GM12878 (cell line): ENCODE data around the gene SMAD4. TPM values are rescaled to one million over a fixed set of nuclear protein-coding genes. Genes with fewer than 3 reads are reported as not detected.

ENCODE experiments used
- CBFB ChIP-seq: IDR thresholded peaks from 2 replicates; pipeline ENCODE4 v1.6.1; 2016; ENCODE audit warnings: antibody characterized with exemption, low read depth
- CREM ChIP-seq: IDR thresholded peaks from 2 replicates; pipeline ENCODE4 v1.6.1; 2014; ENCODE audit warnings: antibody characterized with exemption, low read depth
- FOS ChIP-seq: IDR thresholded peaks from 3 replicates; pipeline ENCODE4 v1.6.1; 2011; ENCODE audit warnings: borderline replicate concordance; ENCODE audit not compliant: insufficient read length; ENCODE audit errors: extremely low read depth
- GATAD2B ChIP-seq: fragments of 450-650 bp; conservative IDR thresholded peaks from 2 replicates; pipeline ENCODE4 v1.6.1; 2017; ENCODE audit warnings: low read depth, mild to moderate bottlenecking, moderate library complexity
- HDAC6 ChIP-seq: fragments of 200-600 bp; sonication (generic); IDR thresholded peaks from one replicate; pipeline ENCODE4 v1.8.0; 2017; ENCODE audit warnings: antibody characterized with exemption; ENCODE audit not compliant: unreplicated experiment
- MEF2B ChIP-seq: fragments of 450-650 bp; IDR thresholded peaks from 2 replicates; pipeline ENCODE4 v1.6.1; 2018; ENCODE audit warnings: mild to moderate bottlenecking, moderate library complexity; ENCODE audit not compliant: partially characterized antibody, poor library complexity, severe bottlenecking
- NR2C2 ChIP-seq: IDR thresholded peaks from 2 replicates; pipeline ENCODE4 v1.6.1; 2011; ENCODE audit warnings: borderline replicate concordance, low read depth; ENCODE audit not compliant: control insufficient read depth, insufficient read length
- SUPT20H ChIP-seq: IDR thresholded peaks from 2 replicates; pipeline ENCODE4 v1.6.1; 2011; ENCODE audit warnings: low read depth, mild to moderate bottlenecking, low read length, moderate library complexity, borderline replicate concordance; ENCODE audit not compliant: control insufficient read depth
- YY1 ChIP-seq: IDR thresholded peaks from 2 replicates; pipeline ENCODE4 v1.6.1; 2011; ENCODE audit warnings: low read depth, mild to moderate bottlenecking, low read length
- polyA plus RNA-seq, 11 experiments: library from polyadenylated mRNA; depleted of rRNA in 4 of 11; unstranded in 6 of 11; stranded (reverse) in 5 of 11; fragments of >200 nt; fragmentation: Nextera tagmentation in 4 of 11; fragmentation: Illumina TruSeq in 1 of 11; extraction: Ambion mirVana in 4 of 11; extraction: Trizol in 1 of 11; gene quantifications; 1 replicate in 1 of 11; 2 replicates in 10 of 11; pipeline versions ENCODE4 v1.2.1 to v1.2.3, GENCODE V29; 2011 to 2016; ENCODE audit warnings: inconsistent platforms in 2 of 11, missing spikeins in 2 of 11, low read depth in 1 of 11
- total RNA-seq, 4 experiments: library from RNA; depleted of rRNA in 3 of 4; stranded (reverse); fragments of >200 nt in 3 of 4; fragmentation: Illumina TruSeq in 1 of 4; extraction: Trizol in 1 of 4; gene quantifications; 2 replicates each; pipeline versions ENCODE4 v1.2.1 to v1.2.3, GENCODE V29; 2013 to 2021
- TF ChIP-seq, protein P1 (sequence below): fragments of 450-650 bp; IDR thresholded peaks from 2 replicates; pipeline ENCODE4 v1.6.1; 2017; ENCODE audit warnings: mild to moderate bottlenecking
- TF ChIP-seq, protein P2 (sequence below): fragments of 450-650 bp; IDR thresholded peaks from 2 replicates; pipeline ENCODE4 v1.6.1; 2017; ENCODE audit warnings: mild to moderate bottlenecking, moderate library complexity
- TF ChIP-seq, protein P3 (sequence below): fragments of 450-650 bp; IDR thresholded peaks from 2 replicates; pipeline ENCODE4 v1.6.1; 2016; ENCODE audit warnings: mild to moderate bottlenecking
- TF ChIP-seq, protein P4 (sequence below): IDR thresholded peaks from 2 replicates; pipeline ENCODE4 v1.6.1; 2012; ENCODE audit warnings: improper control_type of control experiment, low read depth, low read length; ENCODE audit not compliant: insufficient replicate concordance

The SMAD4 gene
- total and polyA plus RNA-seq, 10 of the 15 experiments (the other 5 are each of a cell fraction or from before 2014, with no cell fraction given): 9.6 to 99.9 (median 37.5) TPM

DNA sequence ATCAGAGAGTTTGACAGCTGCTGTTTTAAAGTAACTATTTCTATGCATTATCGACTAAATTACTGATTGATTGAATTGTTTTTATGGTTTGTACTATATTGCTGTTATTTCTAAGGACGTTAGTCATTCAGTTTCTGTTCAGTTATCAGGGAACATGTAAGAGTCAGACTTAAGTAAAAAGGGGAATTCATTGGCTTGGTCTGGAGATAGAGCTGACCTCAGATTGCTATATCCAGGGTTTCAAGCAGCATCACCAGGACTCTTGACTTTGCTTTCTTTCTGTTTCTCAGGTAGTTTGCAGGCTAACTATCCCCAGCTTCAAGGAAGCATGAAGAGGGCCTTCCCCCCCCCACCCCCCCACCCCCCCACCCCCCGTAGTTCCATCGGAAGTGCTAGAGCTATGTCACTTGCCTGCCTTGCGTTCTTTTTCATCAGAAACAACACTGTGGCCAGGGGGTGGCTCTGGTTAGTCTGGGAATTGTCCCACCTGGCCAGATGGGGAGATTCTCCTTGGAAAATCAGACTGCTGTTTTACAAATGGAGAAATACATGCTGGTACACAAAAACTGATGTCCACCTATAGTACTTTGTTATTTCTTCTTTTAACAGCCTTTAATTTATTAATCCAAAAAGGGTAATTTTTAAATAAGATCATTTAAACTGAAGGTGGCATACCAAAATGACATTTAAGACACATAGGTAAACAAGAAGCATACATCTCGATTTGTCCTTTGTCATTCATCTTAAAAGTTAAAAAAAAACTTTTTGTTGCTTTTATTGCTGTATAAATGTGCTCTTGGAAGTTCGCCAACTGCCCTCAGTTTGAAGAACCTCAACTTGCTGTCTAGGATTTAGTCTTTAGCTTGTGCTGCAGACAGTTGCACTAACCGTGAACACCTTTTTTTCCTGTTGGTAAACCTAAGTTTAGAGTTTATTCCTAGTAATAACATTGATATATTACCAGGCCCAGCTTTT lies 9.4 kb downstream of the SMAD4 start (continued):
- TF ChIP-seq, protein P1, sequence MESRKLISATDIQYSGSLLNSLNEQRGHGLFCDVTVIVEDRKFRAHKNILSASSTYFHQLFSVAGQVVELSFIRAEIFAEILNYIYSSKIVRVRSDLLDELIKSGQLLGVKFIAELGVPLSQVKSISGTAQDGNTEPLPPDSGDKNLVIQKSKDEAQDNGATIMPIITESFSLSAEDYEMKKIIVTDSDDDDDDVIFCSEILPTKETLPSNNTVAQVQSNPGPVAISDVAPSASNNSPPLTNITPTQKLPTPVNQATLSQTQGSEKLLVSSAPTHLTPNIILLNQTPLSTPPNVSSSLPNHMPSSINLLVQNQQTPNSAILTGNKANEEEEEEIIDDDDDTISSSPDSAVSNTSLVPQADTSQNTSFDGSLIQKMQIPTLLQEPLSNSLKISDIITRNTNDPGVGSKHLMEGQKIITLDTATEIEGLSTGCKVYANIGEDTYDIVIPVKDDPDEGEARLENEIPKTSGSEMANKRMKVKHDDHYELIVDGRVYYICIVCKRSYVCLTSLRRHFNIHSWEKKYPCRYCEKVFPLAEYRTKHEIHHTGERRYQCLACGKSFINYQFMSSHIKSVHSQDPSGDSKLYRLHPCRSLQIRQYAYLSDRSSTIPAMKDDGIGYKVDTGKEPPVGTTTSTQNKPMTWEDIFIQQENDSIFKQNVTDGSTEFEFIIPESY: no peak
- TF ChIP-seq HDAC6: no peak
- TF ChIP-seq, protein P2, sequence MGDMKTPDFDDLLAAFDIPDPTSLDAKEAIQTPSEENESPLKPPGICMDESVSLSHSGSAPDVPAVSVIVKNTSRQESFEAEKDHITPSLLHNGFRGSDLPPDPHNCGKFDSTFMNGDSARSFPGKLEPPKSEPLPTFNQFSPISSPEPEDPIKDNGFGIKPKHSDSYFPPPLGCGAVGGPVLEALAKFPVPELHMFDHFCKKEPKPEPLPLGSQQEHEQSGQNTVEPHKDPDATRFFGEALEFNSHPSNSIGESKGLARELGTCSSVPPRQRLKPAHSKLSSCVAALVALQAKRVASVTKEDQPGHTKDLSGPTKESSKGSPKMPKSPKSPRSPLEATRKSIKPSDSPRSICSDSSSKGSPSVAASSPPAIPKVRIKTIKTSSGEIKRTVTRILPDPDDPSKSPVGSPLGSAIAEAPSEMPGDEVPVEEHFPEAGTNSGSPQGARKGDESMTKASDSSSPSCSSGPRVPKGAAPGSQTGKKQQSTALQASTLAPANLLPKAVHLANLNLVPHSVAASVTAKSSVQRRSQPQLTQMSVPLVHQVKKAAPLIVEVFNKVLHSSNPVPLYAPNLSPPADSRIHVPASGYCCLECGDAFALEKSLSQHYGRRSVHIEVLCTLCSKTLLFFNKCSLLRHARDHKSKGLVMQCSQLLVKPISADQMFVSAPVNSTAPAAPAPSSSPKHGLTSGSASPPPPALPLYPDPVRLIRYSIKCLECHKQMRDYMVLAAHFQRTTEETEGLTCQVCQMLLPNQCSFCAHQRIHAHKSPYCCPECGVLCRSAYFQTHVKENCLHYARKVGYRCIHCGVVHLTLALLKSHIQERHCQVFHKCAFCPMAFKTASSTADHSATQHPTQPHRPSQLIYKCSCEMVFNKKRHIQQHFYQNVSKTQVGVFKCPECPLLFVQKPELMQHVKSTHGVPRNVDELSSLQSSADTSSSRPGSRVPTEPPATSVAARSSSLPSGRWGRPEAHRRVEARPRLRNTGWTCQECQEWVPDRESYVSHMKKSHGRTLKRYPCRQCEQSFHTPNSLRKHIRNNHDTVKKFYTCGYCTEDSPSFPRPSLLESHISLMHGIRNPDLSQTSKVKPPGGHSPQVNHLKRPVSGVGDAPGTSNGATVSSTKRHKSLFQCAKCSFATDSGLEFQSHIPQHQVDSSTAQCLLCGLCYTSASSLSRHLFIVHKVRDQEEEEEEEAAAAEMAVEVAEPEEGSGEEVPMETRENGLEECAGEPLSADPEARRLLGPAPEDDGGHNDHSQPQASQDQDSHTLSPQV: no peak
- TF ChIP-seq NR2C2: no peak
- no peak for TF ChIP-seq FOS
- no peak for TF ChIP-seq MEF2B
- TF ChIP-seq YY1: no peak
- TF ChIP-seq GATAD2B: no peak
- TF ChIP-seq, protein P3, sequence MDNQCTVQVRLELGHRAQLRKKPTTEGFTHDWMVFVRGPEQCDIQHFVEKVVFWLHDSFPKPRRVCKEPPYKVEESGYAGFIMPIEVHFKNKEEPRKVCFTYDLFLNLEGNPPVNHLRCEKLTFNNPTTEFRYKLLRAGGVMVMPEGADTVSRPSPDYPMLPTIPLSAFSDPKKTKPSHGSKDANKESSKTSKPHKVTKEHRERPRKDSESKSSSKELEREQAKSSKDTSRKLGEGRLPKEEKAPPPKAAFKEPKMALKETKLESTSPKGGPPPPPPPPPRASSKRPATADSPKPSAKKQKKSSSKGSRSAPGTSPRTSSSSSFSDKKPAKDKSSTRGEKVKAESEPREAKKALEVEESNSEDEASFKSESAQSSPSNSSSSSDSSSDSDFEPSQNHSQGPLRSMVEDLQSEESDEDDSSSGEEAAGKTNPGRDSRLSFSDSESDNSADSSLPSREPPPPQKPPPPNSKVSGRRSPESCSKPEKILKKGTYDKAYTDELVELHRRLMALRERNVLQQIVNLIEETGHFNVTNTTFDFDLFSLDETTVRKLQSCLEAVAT: no peak
- no peak for TF ChIP-seq CBFB
- TF ChIP-seq CREM: no peak
- TF ChIP-seq, protein P4, sequence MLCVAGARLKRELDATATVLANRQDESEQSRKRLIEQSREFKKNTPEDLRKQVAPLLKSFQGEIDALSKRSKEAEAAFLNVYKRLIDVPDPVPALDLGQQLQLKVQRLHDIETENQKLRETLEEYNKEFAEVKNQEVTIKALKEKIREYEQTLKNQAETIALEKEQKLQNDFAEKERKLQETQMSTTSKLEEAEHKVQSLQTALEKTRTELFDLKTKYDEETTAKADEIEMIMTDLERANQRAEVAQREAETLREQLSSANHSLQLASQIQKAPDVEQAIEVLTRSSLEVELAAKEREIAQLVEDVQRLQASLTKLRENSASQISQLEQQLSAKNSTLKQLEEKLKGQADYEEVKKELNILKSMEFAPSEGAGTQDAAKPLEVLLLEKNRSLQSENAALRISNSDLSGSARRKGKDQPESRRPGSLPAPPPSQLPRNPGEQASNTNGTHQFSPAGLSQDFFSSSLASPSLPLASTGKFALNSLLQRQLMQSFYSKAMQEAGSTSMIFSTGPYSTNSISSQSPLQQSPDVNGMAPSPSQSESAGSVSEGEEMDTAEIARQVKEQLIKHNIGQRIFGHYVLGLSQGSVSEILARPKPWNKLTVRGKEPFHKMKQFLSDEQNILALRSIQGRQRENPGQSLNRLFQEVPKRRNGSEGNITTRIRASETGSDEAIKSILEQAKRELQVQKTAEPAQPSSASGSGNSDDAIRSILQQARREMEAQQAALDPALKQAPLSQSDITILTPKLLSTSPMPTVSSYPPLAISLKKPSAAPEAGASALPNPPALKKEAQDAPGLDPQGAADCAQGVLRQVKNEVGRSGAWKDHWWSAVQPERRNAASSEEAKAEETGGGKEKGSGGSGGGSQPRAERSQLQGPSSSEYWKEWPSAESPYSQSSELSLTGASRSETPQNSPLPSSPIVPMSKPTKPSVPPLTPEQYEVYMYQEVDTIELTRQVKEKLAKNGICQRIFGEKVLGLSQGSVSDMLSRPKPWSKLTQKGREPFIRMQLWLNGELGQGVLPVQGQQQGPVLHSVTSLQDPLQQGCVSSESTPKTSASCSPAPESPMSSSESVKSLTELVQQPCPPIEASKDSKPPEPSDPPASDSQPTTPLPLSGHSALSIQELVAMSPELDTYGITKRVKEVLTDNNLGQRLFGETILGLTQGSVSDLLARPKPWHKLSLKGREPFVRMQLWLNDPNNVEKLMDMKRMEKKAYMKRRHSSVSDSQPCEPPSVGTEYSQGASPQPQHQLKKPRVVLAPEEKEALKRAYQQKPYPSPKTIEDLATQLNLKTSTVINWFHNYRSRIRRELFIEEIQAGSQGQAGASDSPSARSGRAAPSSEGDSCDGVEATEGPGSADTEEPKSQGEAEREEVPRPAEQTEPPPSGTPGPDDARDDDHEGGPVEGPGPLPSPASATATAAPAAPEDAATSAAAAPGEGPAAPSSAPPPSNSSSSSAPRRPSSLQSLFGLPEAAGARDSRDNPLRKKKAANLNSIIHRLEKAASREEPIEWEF: no peak
- TF ChIP-seq SUPT20H: no peak
- TF ChIP-seq, all 136 proteins: peak for 0
